GM19455 (cell line): ENCODE measurements around the gene POLR2B.
"Not testable (repeated sequence)": the region's sequence is repeated elsewhere in the genome, so short reads cannot be mapped to it uniquely, and the experiment has no call there.

ENCODE experiments used
- ATAC-seq: cut with Tn5 transposase; IDR thresholded peaks from one replicate; pipeline ENCODE4 v1.9.1; 2021; ENCODE audit not compliant: unreplicated experiment

The POLR2B gene

DNA sequence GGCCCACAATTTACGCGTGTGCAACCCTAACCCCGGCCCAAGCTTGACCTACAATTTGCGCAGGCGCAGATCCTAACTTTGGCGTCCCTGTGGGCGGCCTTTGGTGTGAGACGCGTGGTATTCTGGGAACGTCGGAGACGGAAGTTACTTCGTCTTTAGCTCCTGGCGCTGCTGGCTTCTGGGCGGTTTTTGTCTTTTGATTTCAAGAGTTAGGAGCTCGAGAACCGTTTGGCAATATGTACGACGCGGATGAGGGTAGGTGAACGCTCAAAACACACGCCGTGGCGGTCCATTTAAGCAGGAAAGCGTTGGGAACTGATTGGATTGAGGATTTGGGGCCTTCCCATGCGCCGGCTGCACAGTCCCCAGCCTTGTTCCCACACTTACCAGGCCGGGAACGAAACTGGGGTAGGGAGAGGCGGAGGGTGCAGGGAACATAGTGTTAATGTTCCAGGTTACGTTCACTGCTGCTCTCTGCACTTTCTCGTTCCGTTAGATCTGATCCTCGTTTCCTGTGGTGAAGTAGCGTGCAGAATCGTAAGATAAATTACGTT is at the start of gene POLR2B:
Gene POLR2B, plus strand, starts transcription at position 147 of the 554 bp plus-strand sequence. Its CDS starts 90 bp downstream, at position 237.
- ATAC-seq: peak; percentile 49

DNA sequence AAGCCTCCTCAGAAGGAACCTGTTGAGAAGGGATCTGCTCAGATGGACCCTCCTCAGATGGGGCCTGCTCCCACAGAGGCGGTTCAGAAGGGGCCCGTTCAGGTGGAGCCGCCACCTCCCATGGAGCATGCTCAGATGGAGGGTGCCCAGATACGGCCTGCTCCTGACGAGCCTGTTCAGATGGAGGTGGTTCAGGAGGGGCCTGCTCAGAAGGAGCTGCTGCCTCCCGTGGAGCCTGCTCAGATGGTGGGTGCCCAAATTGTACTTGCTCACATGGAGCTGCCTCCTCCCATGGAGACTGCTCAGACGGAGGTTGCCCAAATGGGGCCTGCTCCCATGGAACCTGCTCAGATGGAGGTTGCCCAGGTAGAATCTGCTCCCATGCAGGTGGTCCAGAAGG is 48.1 kb upstream of the POLR2B start:
- ATAC-seq: no peak

DNA sequence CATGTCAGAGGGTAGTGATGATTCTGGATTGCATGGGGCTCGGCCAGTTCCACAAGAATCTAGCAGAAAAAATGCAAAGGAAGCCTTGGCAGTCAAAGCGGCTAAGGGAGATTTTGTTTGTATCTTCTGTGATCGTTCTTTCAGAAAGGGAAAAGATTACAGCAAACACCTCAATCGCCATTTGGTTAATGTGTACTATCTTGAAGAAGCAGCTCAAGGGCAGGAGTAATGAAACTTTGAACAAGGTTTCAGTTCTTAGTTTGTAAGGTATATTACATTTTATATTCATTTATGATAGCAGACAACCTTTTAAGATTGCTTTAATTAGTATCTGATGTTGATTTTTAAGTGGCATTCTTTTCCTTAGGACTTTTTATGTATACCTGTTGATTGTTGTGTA is 46.8 kb upstream of the POLR2B start:
- ATAC-seq: no peak

GRCh38 chr4:56937262-56937661 is 41.4 kb upstream of the POLR2B start:
- no peak for ATAC-seq

- not testable (repeated sequence) for ATAC-seq
Observed at GRCh38 chr4:56939826-56940225, 38.9 kb upstream of the POLR2B start.

GRCh38 chr4:56940403-56940802 is 38.3 kb upstream of the POLR2B start:
- ATAC-seq: no peak

GRCh38 chr4:56940971-56941370 is 37.7 kb upstream of the POLR2B start:
- ATAC-seq: no peak

- ATAC-seq: no peak
Observed at GRCh38 chr4:56941403-56941802, 37.3 kb upstream of the POLR2B start.

DNA sequence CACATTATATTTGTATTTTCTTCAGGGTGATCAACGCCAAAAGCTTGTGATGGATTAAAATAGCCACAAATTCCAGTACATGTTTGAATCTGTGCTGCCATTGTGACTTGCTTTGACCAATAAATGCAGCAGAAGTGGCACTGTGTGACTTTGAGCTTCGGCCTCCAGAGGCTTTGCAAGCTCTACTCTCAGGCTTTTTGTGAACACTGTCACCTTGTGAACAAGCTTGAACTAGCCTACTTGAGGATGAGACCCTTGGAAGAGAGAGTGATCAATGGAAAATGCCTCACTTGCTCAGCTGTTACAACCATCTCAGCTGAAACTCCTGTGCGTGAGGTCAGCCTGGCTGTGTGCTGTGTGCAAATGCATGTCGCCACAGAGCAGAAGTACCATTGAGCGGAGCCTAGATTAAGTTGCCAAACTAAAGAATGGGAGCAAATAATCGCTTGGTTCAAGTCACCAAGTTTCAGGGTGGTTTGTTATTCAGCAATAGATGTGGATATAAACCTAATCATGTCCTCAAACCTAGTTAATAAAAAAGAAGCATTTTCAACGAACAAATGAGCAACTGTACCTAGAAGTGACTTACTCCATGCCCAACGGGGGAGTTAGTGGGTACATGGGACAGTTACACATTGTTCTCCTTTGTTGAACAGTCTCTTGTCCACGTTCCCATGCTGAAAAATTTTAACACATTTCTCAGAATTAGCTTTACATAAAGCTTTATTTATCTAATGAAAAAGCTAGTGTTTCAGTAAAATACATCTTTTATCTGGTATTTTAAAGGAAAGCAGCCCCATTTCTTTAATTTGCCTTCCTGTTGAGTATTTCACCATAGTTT is 24.8 kb upstream of the POLR2B start:
- no peak for ATAC-seq

DNA sequence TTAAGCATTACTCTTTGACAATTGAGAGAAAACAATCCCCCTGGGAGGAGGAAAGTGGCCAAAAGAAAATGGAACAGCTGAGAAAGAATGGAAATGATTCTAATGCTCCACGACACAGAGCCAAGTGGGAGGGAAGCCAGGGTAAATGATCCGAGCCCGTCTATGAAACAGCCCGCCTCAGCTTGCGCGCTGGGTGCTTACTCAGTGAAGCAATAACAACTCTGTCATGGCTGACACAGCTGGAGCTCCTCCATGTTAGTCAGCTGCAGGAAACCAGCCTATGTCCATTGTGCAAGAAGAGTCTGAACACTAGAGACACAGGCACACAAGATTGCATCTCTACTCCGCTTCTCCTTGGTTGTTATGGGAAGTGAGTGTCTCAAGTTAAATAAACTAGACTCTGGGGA is 20.6 kb upstream of the POLR2B start:
- no peak for ATAC-seq

- no peak for ATAC-seq
Observed at GRCh38 chr4:56959100-56959499, 19.6 kb upstream of the POLR2B start.

GRCh38 chr4:56961107-56961500 is 17.6 kb upstream of the POLR2B start:
- no peak for ATAC-seq

DNA sequence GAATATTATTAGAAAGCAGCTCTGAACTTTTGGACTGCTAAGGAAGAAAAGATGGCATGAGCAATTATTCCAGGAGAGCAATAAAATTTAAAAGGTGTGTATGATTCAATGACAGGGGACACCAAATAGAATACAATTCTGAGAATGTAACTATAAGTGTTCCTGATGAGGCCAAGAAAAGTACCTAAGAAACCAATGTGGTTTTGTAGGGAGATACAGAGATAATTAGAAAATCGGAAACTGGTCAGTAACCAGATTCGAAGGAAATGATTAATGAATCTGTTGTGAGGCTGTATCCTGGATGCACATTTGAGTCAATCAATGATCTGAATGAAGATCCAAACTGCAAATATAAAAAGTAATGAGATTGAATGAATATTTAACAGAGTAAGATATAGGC is 7.3 kb upstream of the POLR2B start:
- ATAC-seq: no peak

- no peak for ATAC-seq
Observed at GRCh38 chr4:56972389-56972788, 6.3 kb upstream of the POLR2B start.

GRCh38 chr4:56972809-56973208 is 5.9 kb upstream of the POLR2B start:
- no peak for ATAC-seq

DNA sequence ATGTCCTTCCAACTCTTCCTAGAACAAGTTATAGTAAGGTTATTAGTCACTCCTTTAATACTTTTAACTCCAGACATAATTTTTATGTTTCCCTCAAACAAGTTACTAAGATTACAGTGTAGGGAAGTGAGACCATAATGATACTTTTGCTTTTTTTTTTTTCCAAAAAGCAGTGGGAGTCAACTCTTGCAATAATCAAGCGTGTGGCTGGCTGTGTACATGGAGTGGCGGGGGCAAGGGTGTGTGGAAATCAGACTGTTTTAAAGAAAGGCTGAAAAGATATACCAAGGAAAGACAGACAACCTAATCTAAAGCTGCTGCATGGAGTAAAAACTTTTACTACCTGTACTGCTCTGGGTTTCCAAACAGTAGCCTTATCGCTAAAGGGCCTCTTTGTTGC is 5.4 kb upstream of the POLR2B start:
- ATAC-seq: no peak

- no peak for ATAC-seq
Observed at GRCh38 chr4:56976283-56976836, 2.3 kb upstream of the POLR2B start.

DNA sequence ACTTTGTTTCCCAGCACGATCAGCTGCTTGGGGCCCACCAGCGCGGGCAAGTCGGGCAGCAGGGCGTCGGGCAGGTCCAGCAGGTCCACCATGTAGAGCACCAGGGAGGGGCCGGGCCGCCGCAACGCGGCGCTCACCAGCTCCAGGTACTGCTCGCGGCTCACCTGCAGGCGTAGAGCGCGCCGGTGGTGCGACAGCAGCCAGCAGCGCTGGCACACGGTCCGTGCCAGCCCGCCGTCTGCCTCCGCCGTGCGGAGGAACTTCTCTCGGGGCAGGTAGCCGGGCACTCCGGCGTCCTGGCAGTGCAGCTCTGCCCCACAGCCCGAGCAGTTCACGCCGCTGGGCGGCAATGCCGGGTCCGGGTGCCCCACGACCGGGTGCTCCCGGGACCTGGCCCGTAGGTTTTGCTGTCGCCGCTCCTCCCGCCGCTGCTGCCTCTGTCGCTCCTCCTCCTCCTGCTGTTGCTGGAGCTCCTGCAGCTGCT is 1.8 kb upstream of the POLR2B start:
- ATAC-seq: peak; percentile 31

GRCh38 chr4:56977321-56978012 is 1.2 kb upstream of the POLR2B start, which contains the start of gene NOA1:
TSS of gene NOA1 (minus strand) at chr4:56977606. CDS start at chr4:56977585, 21 bp downstream.
- peak; percentile 85 for ATAC-seq

DNA sequence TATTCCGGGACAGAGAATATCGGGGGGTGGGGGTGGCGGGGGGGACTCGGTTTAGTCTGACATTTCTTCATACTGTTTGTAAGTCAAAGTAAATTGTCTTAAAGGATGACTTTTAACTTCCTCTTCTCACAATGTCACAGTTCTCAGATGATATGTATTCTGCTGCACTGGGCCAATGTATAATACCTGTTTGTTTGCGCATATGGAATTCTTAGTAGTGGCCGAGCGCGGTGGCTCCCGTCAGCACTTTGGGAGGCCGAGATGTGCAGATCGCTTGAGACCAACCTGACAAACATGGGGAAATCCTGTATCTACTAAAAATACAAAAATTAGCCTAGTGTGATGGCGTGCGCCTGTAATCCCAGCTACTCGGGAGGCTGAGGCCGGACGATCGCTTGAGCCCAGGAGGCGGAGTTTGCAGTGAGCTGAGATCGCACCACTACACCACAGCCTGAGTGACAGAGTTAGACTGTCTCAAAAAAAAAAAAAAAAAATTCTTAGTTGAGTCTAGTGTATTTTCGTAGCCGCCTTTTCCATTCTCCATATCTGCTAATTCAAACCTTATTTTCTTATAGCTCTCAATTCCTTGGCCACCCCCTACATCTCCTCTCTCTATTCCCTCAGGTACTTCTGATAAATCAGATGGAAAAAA is 851 bp downstream of the POLR2B start:
- no peak for ATAC-seq

GRCh38 chr4:56981795-56982201 is 3.1 kb downstream of the POLR2B start:
- ATAC-seq: no peak
